Epithelial cell of proximal tubule (primary cell): ENCODE data around the gene TIGD4. TPM values are rescaled to one million over a fixed set of nuclear protein-coding genes. Genes with fewer than 3 reads are reported as not detected.

Experiments
- DNase-seq: peaks from one replicate; pipeline ENCODE4 v3.0.0-alpha.2; 2011; ENCODE audit warnings: low read depth
- H3K4me3 ChIP-seq: 2 replicates; pipeline ENCODE4 v1.5.1; 2011; ENCODE audit warnings: low read depth, mild to moderate bottlenecking, low read length
- CTCF ChIP-seq: conservative IDR thresholded peaks from 2 replicates; pipeline ENCODE4 v1.5.1; 2012; ENCODE audit warnings: low read depth, mild to moderate bottlenecking, low read length
- total RNA-seq: library from RNA; depleted of rRNA; stranded (reverse); fragments of >200 nt; gene quantifications from 2 replicates; pipeline ENCODE4 v1.2.3, GENCODE V29; 2015

Gene TIGD4
- 0.12 and 0.36 TPM in 2 replicates for total RNA-seq

GRCh38 chr4:152779513-152780266 is at the start of gene TIGD4, which contains the start of gene ARFIP1:
Gene TIGD4, minus strand, starts transcription at chr4:152779730. Its CDS starts 8,726 bp downstream, at chr4:152771004.
Gene ARFIP1, plus strand, starts transcription at chr4:152779954. Its CDS starts 49,680 bp downstream, at chr4:152829634.
- peak; percentile 80 for DNase-seq
- peak within 1 kb of the TSS; percentile 91 for H3K4me3 ChIP-seq
- TF ChIP-seq CTCF, result peak; percentile 39

- no peak for DNase-seq
- no peak overlapping the region for H3K4me3 ChIP-seq
- TF ChIP-seq CTCF, result no peak
These were observed 48.6 kb upstream of the TIGD4 start for GRCh38 chr4:152828122-152828521.

- no peak for TF ChIP-seq CTCF
- H3K4me3 ChIP-seq, result no peak overlapping the region
- DNase-seq, result no peak
These were observed 45.8 kb upstream of the TIGD4 start for GRCh38 chr4:152825336-152825735.

- H3K4me3 ChIP-seq, result no peak overlapping the region
- DNase-seq, result no peak
- no peak for TF ChIP-seq CTCF
These were observed 45.0 kb upstream of the TIGD4 start for GRCh38 chr4:152824561-152824960.

GRCh38 chr4:152822323-152822722 is 42.8 kb upstream of the TIGD4 start:
- TF ChIP-seq CTCF, result no peak
- DNase-seq, result no peak
- H3K4me3 ChIP-seq, result no peak overlapping the region

- no peak for DNase-seq
- H3K4me3 ChIP-seq, result no peak overlapping the region
- TF ChIP-seq CTCF, result peak; percentile 19
These were observed 40.5 kb upstream of the TIGD4 start for GRCh38 chr4:152820073-152820472.

- no peak overlapping the region for H3K4me3 ChIP-seq
- DNase-seq, result no peak
- no peak for TF ChIP-seq CTCF
These were observed 39.6 kb upstream of the TIGD4 start for GRCh38 chr4:152819026-152819645.
